OCI-LY3 (cell line): Measurements from ENCODE around the gene ITGA11.

Experiments used
- H2AFZ ChIP-seq: fragments of 200-600, 300-600 bp; shearing (Covaris generic); 2 replicates; pipeline ENCODE4 v1.6.0; 2014; ENCODE audit warnings: antibody characterized with exemption, low read depth, low read length
- H3K27ac ChIP-seq: fragments of 200-600, 300-600 bp; sonication (generic); 2 replicates; pipeline ENCODE4 v1.5.1; 2014; ENCODE audit warnings: mild to moderate bottlenecking, low read length, moderate library complexity, mixed read lengths
- H3K27me3 ChIP-seq: fragments of 200-600, 300-600 bp; sonication (generic); 2 replicates; pipeline ENCODE4 v1.6.1; 2014; ENCODE audit warnings: low read depth, low read length, mixed read lengths
- H3K36me3 ChIP-seq: fragments of 200-600, 300-600 bp; sonication (generic); replicated peaks from 2 replicates; pipeline ENCODE3; 2014; ENCODE audit warnings: low read depth, low read length, mixed read lengths
- H3K4me1 ChIP-seq: fragments of 300-600, 200-600 bp; sonication (generic); 2 replicates; pipeline ENCODE4 v1.6.1; 2014; ENCODE audit warnings: low read length, mixed read lengths
- H3K4me2 ChIP-seq: fragments of 200-600, 300-600 bp; sonication (generic); 2 replicates; pipeline ENCODE4 v1.6.1; 2014; ENCODE audit warnings: low read length, mixed read lengths
- H3K4me3 ChIP-seq: fragments of 300-600, 200-600 bp; sonication (generic); 2 replicates; pipeline ENCODE4 v1.5.1; 2014; ENCODE audit warnings: antibody characterized with exemption, mild to moderate bottlenecking, low read length, moderate library complexity
- H3K79me2 ChIP-seq: fragments of 300-600, 200-600 bp; shearing (Covaris generic); 2 replicates; pipeline ENCODE4 v1.6.1; 2014; ENCODE audit warnings: mild to moderate bottlenecking, low read length, mixed read lengths
- H3K9ac ChIP-seq: fragments of 300-600, 200-600 bp; shearing (Covaris generic); 2 replicates; pipeline ENCODE4 v1.6.0; 2014; ENCODE audit warnings: mild to moderate bottlenecking, low read length, moderate library complexity
- H3K9me3 ChIP-seq: fragments of 200-600, 300-600 bp; shearing (Covaris generic); 2 replicates; pipeline ENCODE4 v1.6.1; 2014; ENCODE audit warnings: low read length, mixed read lengths; ENCODE audit not compliant: insufficient read depth
- H4K20me1 ChIP-seq: fragments of 200-600, 300-600 bp; sonication (generic); 2 replicates; pipeline ENCODE4 v1.6.1; 2016; ENCODE audit warnings: low read length, mixed read lengths; ENCODE audit not compliant: insufficient read depth
- EZH2phosphoT487 ChIP-seq: fragments of 200-600 bp; shearing (Covaris generic); IDR thresholded peaks from 2 replicates; pipeline ENCODE4 v1.6.1; 2018; ENCODE audit warnings: antibody characterized with exemption, mixed run types, low read depth
- TF ChIP-seq, protein P1 (sequence below): fragments of 200-600, 300-600 bp; sonication (generic); IDR thresholded peaks from 2 replicates; pipeline ENCODE4 v1.5.1; 2014; ENCODE audit warnings: antibody characterized with exemption, low read length, low read depth

Gene ITGA11

GRCh38 chr15:68307131-68307928, 124.6 kb downstream of the ITGA11 start:
- H3K4me2 ChIP-seq, result no peak overlapping the region

DNA sequence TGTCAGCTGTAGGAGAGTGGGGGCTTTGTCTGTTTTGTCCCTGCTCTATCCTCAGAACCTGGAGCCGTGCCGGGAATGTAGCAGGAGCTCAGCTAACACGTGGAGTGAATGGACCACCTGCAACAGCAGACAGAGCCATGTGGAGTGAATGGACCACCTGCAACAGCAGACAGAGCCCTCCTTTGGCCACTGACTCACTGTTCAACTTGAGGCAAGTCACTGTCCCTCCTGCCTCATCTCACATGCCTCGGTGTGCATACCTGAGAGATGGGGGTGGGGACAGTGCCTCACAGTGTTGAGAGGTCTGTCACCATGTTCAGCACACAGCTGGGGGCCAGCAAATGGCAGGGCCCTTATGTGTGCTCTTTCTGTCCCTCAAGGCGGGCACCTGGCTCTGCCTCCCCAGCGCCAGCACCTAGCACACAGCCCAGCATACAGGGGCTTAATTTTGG, 126.5 kb downstream of the ITGA11 start:
- H3K9me3 ChIP-seq, result no peaks in the 10 kb centered on the region
- TF ChIP-seq, protein P1, sequence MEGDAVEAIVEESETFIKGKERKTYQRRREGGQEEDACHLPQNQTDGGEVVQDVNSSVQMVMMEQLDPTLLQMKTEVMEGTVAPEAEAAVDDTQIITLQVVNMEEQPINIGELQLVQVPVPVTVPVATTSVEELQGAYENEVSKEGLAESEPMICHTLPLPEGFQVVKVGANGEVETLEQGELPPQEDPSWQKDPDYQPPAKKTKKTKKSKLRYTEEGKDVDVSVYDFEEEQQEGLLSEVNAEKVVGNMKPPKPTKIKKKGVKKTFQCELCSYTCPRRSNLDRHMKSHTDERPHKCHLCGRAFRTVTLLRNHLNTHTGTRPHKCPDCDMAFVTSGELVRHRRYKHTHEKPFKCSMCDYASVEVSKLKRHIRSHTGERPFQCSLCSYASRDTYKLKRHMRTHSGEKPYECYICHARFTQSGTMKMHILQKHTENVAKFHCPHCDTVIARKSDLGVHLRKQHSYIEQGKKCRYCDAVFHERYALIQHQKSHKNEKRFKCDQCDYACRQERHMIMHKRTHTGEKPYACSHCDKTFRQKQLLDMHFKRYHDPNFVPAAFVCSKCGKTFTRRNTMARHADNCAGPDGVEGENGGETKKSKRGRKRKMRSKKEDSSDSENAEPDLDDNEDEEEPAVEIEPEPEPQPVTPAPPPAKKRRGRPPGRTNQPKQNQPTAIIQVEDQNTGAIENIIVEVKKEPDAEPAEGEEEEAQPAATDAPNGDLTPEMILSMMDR, result no peak
- TF ChIP-seq EZH2phosphoT487, result no peak
- no peaks in the 10 kb centered on the region for H3K79me2 ChIP-seq
- H3K4me2 ChIP-seq, result no peak overlapping the region
- no peaks in the 10 kb centered on the region for H4K20me1 ChIP-seq
- H3K27ac ChIP-seq, result no peak overlapping the region
- H2AFZ ChIP-seq, result no peak overlapping the region
- H3K4me3 ChIP-seq, result no peak overlapping the region
- H3K9ac ChIP-seq, result no peak overlapping the region
- H3K4me1 ChIP-seq, result peaks cover 5% of the 10 kb centered on the region
- peaks cover 4% of the 10 kb centered on the region for H3K36me3 ChIP-seq
- no peaks in the 10 kb centered on the region for H3K27me3 ChIP-seq

More at GRCh38 chr15:68307131-68307928, 124.6 kb downstream of the ITGA11 start:
- no peaks in the 10 kb centered on the region for H3K9me3 ChIP-seq
- H3K4me1 ChIP-seq, result peaks cover 11% of the 10 kb centered on the region
- no peak overlapping the region for H3K4me3 ChIP-seq
- H3K27ac ChIP-seq, result no peak overlapping the region
- H3K79me2 ChIP-seq, result no peaks in the 10 kb centered on the region
- no peak for TF ChIP-seq EZH2phosphoT487
- TF ChIP-seq, protein P1, result no peak
- no peaks in the 10 kb centered on the region for H3K27me3 ChIP-seq
- no peak overlapping the region for H3K9ac ChIP-seq
- H4K20me1 ChIP-seq, result no peaks in the 10 kb centered on the region
- no peaks in the 10 kb centered on the region for H3K36me3 ChIP-seq
- H2AFZ ChIP-seq, result no peak overlapping the region

GRCh38 chr15:68304589-68305337, 127.2 kb downstream of the ITGA11 start:
- Histone ChIP-seq H3K36me3 (peaks cover 5% of the 10 kb centered on the region), H3K79me2 (no peaks in the 10 kb centered on the region), H3K4me1 (peaks cover 5% of the 10 kb centered on the region), H2AFZ (no peak overlapping the region), H3K4me3 (no peak overlapping the region), H3K27me3 (no peaks in the 10 kb centered on the region), H3K9me3 (no peaks in the 10 kb centered on the region), H3K4me2 (no peak overlapping the region), H3K9ac (no peak overlapping the region), H4K20me1 (no peaks in the 10 kb centered on the region), H3K27ac (no peak overlapping the region)
- TF ChIP-seq, protein P1, result no peak
- TF ChIP-seq EZH2phosphoT487, result no peak
